HepG2 (cell line): Measurements from ENCODE around the gene MAN2A2. TPM values are rescaled to one million over a fixed set of nuclear protein-coding genes. Genes with fewer than 3 reads are reported as not detected.

Experiments used
- DNMT1 ChIP-seq: sonication (generic); formaldehyde crosslinking; IDR thresholded peaks from 2 replicates; pipeline ENCODE4 v1.5.1; 2020; ENCODE audit warnings: mild to moderate bottlenecking, missing genetic modification reagents
- EHMT2 ChIP-seq: fragments of 200-600 bp; sonication (generic); IDR thresholded peaks from 2 replicates; pipeline ENCODE4 v1.7.0; 2017; ENCODE audit warnings: antibody characterized with exemption, low read depth, low read length, borderline replicate concordance
- GATAD1 ChIP-seq: IDR thresholded peaks from 2 replicates; pipeline ENCODE4 v1.6.1; 2016; ENCODE audit warnings: missing genetic modification reagents, missing compliant biosample characterization
- MTF1 ChIP-seq: sonication (generic); formaldehyde crosslinking; IDR thresholded peaks from 2 replicates; pipeline ENCODE4 v1.5.0; 2020; ENCODE audit warnings: missing genetic modification reagents
- MXD4 ChIP-seq: IDR thresholded peaks from 2 replicates; pipeline ENCODE4 v1.6.1; 2016; ENCODE audit warnings: mild to moderate bottlenecking, missing biosample characterization, missing genetic modification reagents
- PAX8 ChIP-seq: sonication (generic); formaldehyde crosslinking; IDR thresholded peaks from 2 replicates; pipeline ENCODE4 v1.8.0; 2022; ENCODE audit warnings: mild to moderate bottlenecking, missing genetic modification reagents, borderline replicate concordance
- RBM39 ChIP-seq: fragments of 200-400 bp; formaldehyde crosslinking; IDR thresholded peaks from one replicate; pipeline ENCODE4 v1.6.1; 2018; ENCODE audit warnings: antibody characterized with exemption, mild to moderate bottlenecking, low read depth, low read length; ENCODE audit not compliant: poor library complexity, severe bottlenecking
- SNAPC2 ChIP-seq: sonication (generic); formaldehyde crosslinking; IDR thresholded peaks from 2 replicates; pipeline ENCODE4 v1.8.1; 2022; ENCODE audit warnings: mild to moderate bottlenecking, missing genetic modification reagents
- TBX3 ChIP-seq: fragments of 450-650 bp; IDR thresholded peaks from 2 replicates; pipeline ENCODE4 v1.6.1; 2017; ENCODE audit warnings: antibody characterized with exemption, mild to moderate bottlenecking, inconsistent platforms, borderline replicate concordance
- THRA ChIP-seq: sonication (generic); formaldehyde crosslinking; IDR thresholded peaks from 2 replicates; pipeline ENCODE4 v1.4.0; 2020; ENCODE audit warnings: missing genetic modification reagents, borderline replicate concordance
- ZNF138 ChIP-seq: sonication (generic); formaldehyde crosslinking; IDR thresholded peaks from 2 replicates; pipeline ENCODE4 v1.5.0; 2020; ENCODE audit warnings: mild to moderate bottlenecking, low read depth, missing genetic modification reagents
- ZNF687 ChIP-seq: sonication (generic); formaldehyde crosslinking; IDR thresholded peaks from 2 replicates; pipeline ENCODE4 v1.5.1; 2020; ENCODE audit warnings: mild to moderate bottlenecking, missing genetic modification reagents, moderate library complexity
- polyA plus RNA-seq, 8 experiments: library from polyadenylated mRNA; depleted of rRNA in 3 of 8; stranded (reverse) in 7 of 8; unstranded in 1 of 8; fragments of >200 nt; fragmentation: Illumina TruSeq in 4 of 8; extraction: Trizol in 4 of 8; gene quantifications; 2 replicates each; pipeline versions ENCODE4 v1.2.1 to v1.2.3, GENCODE V29; 2011 to 2016; ENCODE audit warnings: low read depth in 4 of 8, missing spikeins in 1 of 8, mixed read lengths in 1 of 8; ENCODE audit not compliant: insufficient read depth in 1 of 8
- total RNA-seq, 5 experiments: library from RNA; depleted of rRNA; stranded (reverse); fragments of >200 nt; fragmentation: Illumina TruSeq; extraction: Trizol; gene quantifications; 2 replicates each; pipeline ENCODE4 v1.2.3, GENCODE V29; 2016; ENCODE audit warnings: low read depth in 1 of 5
- TF ChIP-seq, protein P1 (sequence below): sonication (generic); formaldehyde crosslinking; IDR thresholded peaks from 2 replicates; pipeline ENCODE4 v1.4.0; 2020; ENCODE audit warnings: mild to moderate bottlenecking, missing genetic modification reagents
- TF ChIP-seq, protein P2 (sequence below): sonication (generic); formaldehyde crosslinking; IDR thresholded peaks from 2 replicates; pipeline ENCODE4 v1.4.0; 2020; ENCODE audit warnings: missing genetic modification reagents

The MAN2A2 gene
- total and polyA plus RNA-seq, 2 of the 13 experiments (the other 11 are each of a cell fraction or from before 2014, with no cell fraction given), result 17.5 to 51.5 TPM

DNA sequence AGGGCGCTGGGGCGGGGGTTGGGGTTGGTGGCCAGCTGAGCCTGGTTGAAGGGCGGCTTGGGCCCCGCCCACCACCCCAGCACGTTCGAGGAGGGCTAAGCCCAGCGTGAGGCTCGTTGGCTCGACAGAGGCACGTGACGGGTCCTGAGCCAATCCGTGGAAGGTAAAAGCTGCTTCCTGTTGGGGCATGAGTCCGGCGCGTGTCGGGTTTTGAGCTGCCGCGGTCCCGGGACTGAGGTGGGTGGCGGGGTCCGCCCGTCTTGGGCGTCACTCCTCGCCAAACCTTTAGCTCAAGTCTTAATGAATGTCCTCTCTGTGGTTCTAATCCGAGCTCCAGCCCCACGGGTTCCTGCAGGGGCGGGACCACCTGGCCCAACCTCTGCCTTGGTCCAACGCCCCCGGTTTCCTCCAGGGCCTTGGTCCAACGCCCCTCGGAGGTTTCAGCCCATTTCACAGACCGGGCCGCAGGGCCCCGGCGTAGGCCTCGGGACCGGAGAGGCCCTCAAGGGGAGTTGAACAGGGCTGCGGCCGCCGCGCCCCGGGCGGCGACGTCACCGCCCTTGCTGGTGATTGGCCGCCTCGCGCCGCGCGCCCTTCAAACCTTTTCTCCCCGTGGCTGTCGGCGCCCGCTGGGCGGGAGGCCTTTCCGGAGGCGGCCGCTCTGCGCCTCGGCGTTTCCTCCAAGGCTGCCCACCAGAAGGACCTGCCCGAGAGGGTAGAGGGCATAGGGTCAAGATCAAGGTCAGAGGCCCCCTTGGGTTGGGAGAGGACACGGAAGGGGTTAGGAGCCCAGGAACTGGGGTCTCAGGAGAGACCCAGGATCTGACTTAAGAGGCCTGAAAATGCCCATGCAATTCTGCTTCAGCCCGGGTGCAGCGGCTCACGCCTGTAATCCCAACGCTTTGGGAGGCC lies 51.9 kb downstream of the MAN2A2 start, which contains the start of gene RCCD1 (continued):
- TF ChIP-seq EHMT2, result no peak
- peak; percentile 95 for TF ChIP-seq ZNF687 (CRISPR knock-in tag)
- peak; percentile 93 for TF ChIP-seq MXD4 (CRISPR knock-in tag)
- TF ChIP-seq TBX3, result peak; percentile 31; the same call in 1 of the 2 replicates
- no peak for TF ChIP-seq PAX8 (CRISPR knock-in tag)
- 0 out of 2 replicates have a peak, but pooled peaks have one; percentile 48 for TF ChIP-seq ZNF138 (CRISPR knock-in tag)
- TF ChIP-seq, protein P1, sequence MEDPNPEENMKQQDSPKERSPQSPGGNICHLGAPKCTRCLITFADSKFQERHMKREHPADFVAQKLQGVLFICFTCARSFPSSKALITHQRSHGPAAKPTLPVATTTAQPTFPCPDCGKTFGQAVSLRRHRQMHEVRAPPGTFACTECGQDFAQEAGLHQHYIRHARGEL, result no peak
- TF ChIP-seq, protein P2, sequence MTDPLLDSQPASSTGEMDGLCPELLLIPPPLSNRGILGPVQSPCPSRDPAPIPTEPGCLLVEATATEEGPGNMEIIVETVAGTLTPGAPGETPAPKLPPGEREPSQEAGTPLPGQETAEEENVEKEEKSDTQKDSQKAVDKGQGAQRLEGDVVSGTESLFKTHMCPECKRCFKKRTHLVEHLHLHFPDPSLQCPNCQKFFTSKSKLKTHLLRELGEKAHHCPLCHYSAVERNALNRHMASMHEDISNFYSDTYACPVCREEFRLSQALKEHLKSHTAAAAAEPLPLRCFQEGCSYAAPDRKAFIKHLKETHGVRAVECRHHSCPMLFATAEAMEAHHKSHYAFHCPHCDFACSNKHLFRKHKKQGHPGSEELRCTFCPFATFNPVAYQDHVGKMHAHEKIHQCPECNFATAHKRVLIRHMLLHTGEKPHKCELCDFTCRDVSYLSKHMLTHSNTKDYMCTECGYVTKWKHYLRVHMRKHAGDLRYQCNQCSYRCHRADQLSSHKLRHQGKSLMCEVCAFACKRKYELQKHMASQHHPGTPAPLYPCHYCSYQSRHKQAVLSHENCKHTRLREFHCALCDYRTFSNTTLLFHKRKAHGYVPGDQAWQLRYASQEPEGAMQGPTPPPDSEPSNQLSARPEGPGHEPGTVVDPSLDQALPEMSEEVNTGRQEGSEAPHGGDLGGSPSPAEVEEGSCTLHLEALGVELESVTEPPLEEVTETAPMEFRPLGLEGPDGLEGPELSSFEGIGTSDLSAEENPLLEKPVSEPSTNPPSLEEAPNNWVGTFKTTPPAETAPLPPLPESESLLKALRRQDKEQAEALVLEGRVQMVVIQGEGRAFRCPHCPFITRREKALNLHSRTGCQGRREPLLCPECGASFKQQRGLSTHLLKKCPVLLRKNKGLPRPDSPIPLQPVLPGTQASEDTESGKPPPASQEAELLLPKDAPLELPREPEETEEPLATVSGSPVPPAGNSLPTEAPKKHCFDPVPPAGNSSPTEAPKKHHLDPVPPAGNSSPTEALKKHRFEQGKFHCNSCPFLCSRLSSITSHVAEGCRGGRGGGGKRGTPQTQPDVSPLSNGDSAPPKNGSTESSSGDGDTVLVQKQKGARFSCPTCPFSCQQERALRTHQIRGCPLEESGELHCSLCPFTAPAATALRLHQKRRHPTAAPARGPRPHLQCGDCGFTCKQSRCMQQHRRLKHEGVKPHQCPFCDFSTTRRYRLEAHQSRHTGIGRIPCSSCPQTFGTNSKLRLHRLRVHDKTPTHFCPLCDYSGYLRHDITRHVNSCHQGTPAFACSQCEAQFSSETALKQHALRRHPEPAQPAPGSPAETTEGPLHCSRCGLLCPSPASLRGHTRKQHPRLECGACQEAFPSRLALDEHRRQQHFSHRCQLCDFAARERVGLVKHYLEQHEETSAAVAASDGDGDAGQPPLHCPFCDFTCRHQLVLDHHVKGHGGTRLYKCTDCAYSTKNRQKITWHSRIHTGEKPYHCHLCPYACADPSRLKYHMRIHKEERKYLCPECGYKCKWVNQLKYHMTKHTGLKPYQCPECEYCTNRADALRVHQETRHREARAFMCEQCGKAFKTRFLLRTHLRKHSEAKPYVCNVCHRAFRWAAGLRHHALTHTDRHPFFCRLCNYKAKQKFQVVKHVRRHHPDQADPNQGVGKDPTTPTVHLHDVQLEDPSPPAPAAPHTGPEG (CRISPR knock-in tag), result 0 out of 2 replicates have a peak, but pooled peaks have one; percentile 51
- peak; percentile 81; the same call in 1 of the 2 replicates for TF ChIP-seq MTF1
- no peak for TF ChIP-seq RBM39
- peak; percentile 78 for TF ChIP-seq GATAD1 (CRISPR knock-in tag)
- peak; percentile 25; the same call in 1 of the 2 replicates for TF ChIP-seq SNAPC2 (CRISPR knock-in tag)
- no peak for TF ChIP-seq DNMT1 (CRISPR knock-in tag)
- TF ChIP-seq THRA, result no peak
